ENCODE results near the gene GMPPA.

Gene GMPPA

GRCh38 chr2:219540784-219541504 is 42.3 kb downstream of the GMPPA start:
- no peak for DNase-seq

- no peak for DNase-seq
Measured at GRCh38 chr2:219541611-219542180, 43.0 kb downstream of the GMPPA start.

GRCh38 chr2:219542931-219543595 is 44.4 kb downstream of the GMPPA start:
- no peak for DNase-seq

GRCh38 chr2:219543596-219544358 is 45.1 kb downstream of the GMPPA start, which contains the start of the genes CHPF and TMEM198:
Gene CHPF, minus strand, starts transcription at chr2:219543809. Its CDS starts 271 bp downstream, at chr2:219543538.
Gene TMEM198, plus strand, starts transcription at chr2:219544028. Its CDS starts 700 bp downstream, at chr2:219544728.
- peak; percentile 99 for DNase-seq

GRCh38 chr2:219544567-219544966 is 45.9 kb downstream of the GMPPA start:
- no peak for DNase-seq

GRCh38 chr2:219545295-219545942 is 46.7 kb downstream of the GMPPA start:
- DNase-seq, result no peak

- no peak for DNase-seq
Measured at GRCh38 chr2:219545943-219546352, 47.3 kb downstream of the GMPPA start.

GRCh38 chr2:219547621-219548020 is 48.9 kb downstream of the GMPPA start:
- DNase-seq, result no peak

GRCh38 chr2:219548990-219549389 is 50.3 kb downstream of the GMPPA start:
- DNase-seq, result no peak

- DNase-seq, result no peak
Measured at GRCh38 chr2:219549619-219550018, 50.9 kb downstream of the GMPPA start.

GRCh38 chr2:219551441-219552381 is 53.0 kb downstream of the GMPPA start:
- DNase-seq, result no peak

GRCh38 chr2:219552382-219553167 is 53.9 kb downstream of the GMPPA start:
- DNase-seq, result peak; percentile 83

GRCh38 chr2:219553168-219553417 is 54.4 kb downstream of the GMPPA start:
- no peak for DNase-seq

- no peak for DNase-seq
Measured at GRCh38 chr2:219553463-219553963, 54.8 kb downstream of the GMPPA start.

GRCh38 chr2:219554350-219554749 is 55.7 kb downstream of the GMPPA start:
- DNase-seq, result no peak

GRCh38 chr2:219555956-219556355 is 57.3 kb downstream of the GMPPA start:
- no peak for DNase-seq

GRCh38 chr2:219556413-219556812 is 57.7 kb downstream of the GMPPA start:
- no peak for DNase-seq

Measured in midbrain (tissue), 1 donor.